ELF-1 (cell line): ENCODE data around the gene HMMR.
"Not testable (repeated sequence)": the region's sequence is repeated elsewhere in the genome, so short reads cannot be mapped to it uniquely, and the experiment has no call there.

ENCODE experiments used
- DNase-seq: peaks from one replicate; pipeline ENCODE4 v3.0.0-alpha.2; 2016; ENCODE audit warnings: low read depth, low spot score

The HMMR gene, protein sequence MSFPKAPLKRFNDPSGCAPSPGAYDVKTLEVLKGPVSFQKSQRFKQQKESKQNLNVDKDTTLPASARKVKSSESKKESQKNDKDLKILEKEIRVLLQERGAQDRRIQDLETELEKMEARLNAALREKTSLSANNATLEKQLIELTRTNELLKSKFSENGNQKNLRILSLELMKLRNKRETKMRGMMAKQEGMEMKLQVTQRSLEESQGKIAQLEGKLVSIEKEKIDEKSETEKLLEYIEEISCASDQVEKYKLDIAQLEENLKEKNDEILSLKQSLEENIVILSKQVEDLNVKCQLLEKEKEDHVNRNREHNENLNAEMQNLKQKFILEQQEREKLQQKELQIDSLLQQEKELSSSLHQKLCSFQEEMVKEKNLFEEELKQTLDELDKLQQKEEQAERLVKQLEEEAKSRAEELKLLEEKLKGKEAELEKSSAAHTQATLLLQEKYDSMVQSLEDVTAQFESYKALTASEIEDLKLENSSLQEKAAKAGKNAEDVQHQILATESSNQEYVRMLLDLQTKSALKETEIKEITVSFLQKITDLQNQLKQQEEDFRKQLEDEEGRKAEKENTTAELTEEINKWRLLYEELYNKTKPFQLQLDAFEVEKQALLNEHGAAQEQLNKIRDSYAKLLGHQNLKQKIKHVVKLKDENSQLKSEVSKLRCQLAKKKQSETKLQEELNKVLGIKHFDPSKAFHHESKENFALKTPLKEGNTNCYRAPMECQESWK

DNA sequence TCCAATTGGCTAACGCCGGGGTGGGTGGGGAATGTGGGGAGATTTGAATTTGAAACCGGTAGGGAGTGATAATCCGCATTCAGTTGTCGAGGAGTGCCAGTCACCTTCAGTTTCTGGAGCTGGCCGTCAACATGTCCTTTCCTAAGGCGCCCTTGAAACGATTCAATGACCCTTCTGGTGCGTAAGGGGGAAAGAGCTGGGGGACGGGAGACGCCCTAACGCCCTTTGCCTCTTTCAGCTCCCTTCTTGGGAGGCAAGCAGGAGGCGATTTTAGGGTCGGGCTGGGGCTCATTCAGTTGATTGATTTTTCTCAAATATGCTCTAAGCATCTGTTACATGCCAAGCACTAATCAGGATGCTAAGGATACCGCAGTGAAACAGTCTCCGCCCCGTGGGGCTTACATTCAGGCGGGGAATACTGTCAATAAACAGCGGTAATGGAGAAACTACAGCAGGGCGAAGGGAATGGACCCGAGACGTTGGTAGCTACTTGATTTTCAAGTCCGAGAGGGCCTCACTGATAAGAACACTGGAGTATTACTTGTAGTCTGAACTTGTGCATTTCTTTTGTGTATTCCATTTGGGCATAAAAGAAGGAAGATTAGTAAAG, at the start of gene HMMR:
Gene HMMR (plus strand): TSS at position 71 of the 610 bp plus-strand sequence. CDS start 61 bp downstream, at position 132.
- DNase-seq, result no peak

DNA sequence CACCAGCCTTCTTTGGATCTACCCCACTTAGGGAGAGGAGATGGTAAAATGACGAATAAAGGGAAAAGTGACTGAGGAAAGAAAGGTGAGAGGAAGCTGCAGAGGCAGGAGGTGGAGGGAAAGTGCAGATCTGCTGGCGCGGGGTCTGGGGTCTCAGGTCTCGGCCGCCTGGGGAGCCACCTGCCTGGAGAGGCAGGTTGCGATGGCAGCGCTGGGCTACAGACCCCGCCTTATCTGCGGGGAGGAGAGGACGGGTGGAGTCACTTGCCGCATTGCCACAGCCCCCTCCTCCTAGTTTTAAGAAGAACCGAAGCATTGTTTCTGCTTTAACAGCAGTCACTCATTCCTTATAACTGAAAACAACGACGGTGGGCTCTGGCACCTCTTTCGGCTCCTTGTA, 44.8 kb upstream of the HMMR start:
- peak; percentile 44 for DNase-seq

DNA sequence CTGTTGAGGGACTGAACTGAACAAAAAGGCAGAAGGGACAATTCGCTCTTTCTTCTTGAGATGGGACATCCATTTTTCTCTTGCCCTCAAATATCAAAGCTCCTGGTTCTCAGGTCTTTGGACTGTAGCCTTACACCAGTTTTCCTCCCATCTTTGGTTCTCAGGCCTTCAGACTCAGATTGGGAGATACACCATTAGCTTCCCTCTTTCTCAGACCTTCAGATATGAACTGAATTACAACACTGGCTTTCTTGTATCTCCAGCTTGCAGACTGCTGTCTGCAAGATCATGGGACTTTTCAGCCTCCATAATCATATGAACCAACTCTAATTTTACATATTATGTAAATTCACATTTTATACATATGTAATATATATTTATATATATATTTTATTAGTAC, 35.6 kb upstream of the HMMR start:
- no peak for DNase-seq

DNA sequence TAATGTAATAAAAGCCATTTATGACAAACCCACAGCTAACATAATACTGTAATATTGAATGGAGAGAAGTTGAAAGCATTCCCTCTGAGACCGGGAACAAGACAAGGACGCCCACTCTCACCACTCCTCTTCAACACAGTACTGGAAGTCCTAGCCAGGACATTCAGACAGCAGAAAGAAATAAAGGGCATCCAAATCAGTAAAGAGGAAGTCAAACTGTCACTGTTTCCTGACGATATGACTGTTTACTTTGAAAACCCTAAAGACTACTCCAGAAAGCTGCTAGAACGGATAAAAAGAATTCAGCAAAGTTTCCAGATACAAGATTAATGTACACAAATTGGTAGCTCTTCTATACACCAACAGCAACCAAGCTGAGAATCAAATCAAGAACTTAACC, 34.3 kb upstream of the HMMR start:
- not testable (repeated sequence) for DNase-seq

DNA sequence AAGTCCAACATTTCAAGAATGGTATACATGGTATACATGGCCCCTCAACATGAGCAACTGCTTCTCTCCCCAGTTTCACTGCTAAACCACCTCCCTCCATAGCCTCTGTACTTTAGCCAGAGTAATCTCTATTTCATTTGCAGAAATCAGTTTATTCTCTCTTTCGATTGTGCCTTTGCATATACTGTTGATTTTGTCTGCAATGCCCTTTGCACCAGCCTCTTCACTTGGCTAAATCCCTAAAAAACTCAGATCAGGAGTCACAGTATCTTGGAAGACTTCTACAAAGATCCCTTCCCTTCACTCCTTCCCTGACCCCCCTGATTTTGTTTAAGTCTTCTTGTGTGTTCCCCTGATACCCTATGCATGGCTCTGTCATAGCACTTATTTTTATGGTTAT, 27.9 kb upstream of the HMMR start:
- DNase-seq, result no peak

DNA sequence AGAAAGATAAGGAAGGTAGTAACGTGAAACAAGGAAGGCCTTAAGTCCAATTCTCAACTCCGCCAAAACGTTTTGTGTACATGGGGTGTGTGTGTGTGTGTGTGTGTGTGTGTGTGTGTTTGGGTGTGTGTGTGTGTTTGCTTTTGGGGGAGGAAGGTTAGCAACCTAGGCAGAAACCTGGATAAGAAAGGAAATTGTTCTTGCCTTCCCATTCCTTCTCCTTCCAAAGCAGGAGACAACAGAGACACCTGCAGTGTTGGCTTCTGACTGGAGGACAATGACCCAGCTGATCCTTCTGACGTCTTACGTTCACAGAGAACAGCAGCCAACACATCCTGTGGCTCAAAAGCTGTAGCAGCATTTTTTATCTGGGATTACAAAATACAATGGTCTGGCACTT, 27.2 kb upstream of the HMMR start:
- no peak for DNase-seq

DNA sequence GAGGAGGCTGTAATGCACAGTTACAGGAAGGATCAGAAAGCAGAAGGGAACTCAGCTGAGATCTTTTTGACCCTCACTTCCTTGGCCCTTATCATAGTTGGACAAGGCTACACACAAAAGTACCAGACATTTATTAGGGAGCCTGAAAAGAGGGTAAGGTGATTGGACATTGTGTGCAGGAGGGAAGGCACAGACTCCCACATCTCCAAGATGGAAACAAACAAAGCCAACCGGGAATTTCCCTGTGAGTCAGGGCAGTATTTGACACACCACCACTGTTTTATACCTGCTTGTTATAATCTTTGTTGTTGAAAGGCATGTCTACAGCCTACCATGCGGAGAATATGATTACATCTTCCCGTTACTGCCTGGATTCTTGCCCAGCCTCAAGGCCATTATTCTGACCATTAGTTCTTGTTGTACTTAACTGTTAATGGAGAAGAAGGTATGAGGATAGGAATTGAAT, 26.0 kb upstream of the HMMR start:
- no peak for DNase-seq

DNA sequence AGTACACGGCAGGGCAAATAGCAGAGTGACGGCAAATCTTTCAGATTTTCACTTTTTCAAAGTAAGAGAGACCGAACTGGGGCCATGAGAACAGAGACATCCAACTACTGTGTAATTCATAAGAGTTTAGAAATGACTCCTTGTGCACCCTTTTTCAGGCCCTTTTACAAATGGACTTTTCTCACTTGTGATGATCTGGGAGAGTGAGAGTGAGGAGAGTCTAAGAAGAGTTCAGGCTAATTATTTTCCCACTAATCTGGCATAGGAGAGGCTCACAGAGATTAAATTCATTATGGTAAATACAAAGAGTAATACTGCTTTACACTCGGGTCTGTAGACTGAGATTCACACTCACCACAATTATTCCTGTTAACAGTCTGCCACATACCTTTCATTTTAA, 23.9 kb upstream of the HMMR start:
- no peak for DNase-seq

DNA sequence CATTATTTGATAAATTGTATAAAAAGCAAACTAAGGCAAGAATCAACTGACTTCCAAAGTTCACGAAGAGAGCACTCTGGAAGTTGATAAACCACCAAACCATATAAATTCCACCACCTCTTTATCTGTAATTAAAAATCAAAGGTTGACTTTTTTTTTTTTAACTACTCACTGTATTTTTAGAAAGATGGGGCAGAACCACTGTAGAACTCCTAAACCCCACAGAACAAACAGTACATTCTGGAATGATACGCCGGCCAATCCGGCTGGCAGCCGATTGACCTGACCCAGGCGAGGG, 23.5 kb upstream of the HMMR start:
- DNase-seq, result no peak

DNA sequence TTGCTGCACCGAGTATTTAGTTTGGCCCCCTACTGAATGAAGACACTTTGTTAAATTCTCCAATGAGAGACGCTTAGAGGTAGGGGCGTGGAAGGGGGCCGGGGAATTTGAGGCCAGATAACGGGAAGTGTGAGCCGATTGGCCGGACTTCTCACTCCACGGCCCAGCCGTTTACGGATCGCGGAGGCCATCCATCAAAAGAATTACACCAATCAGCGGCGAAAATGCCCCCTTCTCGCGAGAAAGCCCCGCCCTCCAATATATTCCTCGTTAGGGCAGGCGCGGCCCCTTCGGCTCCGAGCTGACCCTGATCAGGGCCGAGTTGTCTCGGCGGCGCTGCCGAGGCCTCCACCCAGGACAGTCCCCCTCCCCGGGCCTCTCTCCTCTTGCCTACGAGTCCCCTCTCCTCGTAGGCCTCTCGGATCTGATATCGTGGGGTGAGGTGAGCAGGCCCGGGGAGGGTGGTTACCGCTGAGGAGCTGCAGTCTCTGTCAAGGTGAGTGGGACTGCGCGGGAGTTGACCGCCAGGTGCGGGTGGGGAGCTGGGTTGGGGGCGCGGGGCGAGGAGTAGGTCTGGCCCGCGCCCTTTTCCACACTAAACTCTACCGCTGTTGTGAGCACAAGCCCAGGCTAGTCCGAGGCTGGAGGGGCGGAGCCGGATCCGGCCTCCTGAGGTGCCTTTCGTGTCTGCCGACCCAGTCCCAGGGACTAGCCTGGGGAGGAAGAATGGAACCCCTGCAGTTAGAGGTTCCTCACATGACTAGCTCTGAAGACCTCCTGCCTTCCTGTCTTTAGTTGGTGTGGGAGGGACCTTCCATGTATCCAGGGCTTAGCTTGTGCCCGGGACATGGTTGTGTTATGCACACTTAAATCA, 22.9 kb upstream of the HMMR start, which contains the start of gene CCNG1:
Gene CCNG1 (plus strand): TSS at position 287 of the 874 bp plus-strand sequence. CDS start 1,662 bp downstream, outside the sequence.
- peak; percentile 99 for DNase-seq

DNA sequence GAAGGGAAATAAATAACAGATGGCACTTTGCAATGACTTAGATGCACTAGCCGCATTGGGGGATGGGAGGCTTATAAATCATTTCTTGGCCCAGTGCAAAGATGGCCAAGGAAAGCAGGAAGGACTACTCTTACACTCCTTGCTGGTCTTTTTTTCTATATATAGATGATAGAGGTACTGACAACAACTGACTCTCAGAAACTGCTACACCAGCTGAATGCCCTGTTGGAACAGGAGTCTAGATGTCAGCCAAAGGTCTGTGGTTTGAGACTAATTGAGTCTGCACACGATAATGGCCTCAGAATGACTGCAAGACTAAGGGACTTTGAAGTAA, 21.4 kb upstream of the HMMR start:
- no peak for DNase-seq

DNA sequence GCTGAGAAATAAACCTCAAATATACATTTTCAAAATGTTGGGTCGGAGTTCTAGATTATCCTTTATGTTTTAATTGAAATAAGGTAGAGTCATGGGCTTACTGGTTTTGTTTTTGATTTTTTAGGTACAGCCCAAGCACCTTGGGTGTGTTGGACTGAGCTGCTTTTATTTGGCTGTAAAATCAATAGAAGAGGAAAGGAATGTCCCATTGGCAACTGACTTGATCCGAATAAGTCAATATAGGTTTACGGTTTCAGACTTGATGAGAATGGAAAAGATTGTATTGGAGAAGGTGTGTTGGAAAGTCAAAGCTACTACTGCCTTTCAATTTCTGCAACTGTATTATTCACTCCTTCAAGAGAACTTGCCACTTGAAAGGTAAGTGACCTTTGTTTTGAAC, 19.5 kb upstream of the HMMR start:
- DNase-seq, result no peak

DNA sequence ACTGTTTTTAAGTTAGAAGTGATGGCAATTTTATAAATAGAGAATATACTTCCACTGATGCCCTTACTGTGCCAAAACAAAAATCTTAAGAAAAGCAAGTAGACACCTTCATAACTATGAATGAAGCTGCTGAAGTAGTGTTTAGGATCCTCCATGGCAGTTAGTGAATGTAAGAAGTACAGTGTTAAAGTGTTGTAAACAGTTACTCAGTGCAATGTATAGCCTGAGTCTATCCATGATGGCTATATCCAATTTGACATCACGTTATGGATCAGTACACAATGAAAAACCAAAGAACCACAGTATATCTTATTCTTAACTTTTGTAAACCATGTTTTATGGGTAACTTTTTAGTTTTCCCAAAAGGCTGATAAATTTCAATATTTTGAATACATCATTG, 15.9 kb upstream of the HMMR start:
- DNase-seq, result no peak

DNA sequence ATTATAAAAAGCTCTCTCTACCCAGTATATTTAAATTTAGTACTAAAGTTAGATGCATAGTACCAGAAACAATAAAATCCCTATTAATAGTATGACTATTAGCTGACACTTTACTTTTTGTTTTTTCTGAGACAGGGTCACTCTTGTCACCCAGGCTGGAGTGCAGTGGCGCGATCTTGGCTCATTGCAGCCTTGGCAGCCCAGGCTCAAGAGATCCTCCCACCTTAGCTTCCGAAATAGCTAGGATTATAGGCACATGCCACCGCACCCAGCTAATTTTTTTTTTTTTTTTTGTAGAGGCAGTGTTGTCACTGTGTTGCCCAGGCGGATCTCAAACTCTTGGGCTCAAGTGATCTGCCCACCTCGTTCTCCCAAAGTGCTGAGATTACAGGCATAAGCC, 15.1 kb upstream of the HMMR start:
- no peak for DNase-seq

DNA sequence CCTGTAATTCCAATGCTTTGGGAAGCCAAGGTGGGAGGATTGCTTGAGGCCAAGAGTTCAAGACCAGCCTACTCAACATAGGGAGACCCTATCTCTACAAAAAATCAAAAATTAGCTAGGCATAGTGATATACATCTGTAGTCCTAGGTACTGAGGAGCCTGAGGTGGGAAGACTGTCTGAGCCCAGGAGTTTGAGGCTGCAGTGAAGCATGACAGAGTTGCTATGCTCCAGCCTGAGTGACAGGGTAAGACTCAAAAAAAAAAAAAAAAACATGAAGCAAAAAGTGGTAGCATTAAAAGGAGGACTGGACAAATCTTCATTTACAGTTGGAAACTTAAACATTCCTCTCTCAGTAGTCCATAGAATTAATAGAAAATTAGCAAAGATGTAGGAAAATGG, 13.2 kb upstream of the HMMR start:
- no peak for DNase-seq

DNA sequence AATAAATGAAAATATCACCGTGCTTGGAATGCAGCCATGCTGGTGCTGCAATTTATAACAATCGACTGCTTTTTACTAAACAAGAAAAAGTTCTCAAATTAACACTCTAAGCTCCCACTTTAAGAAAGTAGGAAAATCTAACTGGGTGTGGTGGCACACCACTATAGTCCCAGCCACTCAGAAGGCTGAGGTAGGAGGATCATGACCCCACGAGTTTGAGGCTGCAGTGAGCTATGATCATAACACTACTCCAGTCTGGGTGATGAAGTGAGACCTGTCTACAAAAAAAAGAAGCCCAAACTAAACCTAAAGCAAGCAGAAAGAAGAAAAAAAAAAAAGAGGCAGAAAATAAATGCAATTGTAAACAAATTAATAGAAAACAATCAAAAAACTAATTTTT, 12.6 kb upstream of the HMMR start:
- no peak for DNase-seq

DNA sequence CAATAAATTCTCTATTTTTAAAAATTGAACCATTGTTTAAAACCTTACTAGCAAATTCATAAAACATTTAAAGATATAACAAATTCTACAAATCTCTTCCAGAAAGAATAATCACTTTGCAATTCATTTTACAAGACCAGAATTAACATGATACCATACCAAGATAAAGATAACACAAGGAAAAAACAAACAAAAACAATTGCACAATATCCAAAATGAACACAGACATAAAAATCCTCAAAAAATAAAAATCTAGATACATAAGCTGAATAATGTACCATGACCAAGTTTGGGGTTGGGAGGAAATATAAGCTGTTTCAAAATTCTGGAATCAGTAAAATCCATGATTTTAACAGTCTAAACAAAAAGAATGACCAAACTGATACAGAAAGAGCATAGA, 11.9 kb upstream of the HMMR start:
- no peak for DNase-seq

DNA sequence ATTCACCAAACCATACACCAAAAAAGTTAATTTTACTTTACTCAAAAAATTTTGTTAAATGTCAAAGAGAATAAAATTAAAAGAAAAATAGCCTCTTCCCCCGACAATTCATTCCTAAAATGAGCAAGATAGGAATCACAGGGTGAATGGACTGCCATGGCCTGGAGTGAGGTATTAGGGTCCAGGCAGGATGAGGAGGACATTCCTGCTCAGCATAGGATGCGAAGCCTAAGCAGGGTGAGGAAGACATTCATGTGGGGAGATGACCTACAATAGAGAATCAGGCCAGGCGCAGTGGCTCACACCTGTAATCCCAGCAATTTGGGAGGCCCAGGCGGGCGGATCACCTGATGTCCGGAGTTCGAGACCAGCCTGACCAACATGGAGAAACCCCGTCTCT, 8.9 kb upstream of the HMMR start:
- no peak for DNase-seq

DNA sequence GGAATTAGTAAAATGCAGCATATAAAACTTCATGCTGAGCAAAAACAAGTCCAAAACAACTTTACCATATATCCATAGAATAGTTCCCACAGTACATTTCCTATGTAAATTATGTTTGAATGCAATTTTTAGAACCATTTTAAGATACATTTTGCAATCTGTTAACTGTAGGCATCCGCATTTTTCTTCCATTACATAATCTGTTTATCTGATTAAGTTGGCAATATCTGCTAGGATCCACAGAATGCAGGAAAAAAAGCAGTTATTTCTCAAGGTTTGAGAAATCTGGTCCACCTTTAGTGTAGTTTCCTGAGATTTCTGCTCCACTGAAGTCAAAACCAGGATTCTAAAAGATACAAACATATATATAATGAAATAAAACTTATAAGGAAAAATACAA, 6.7 kb upstream of the HMMR start:
- no peak for DNase-seq

DNA sequence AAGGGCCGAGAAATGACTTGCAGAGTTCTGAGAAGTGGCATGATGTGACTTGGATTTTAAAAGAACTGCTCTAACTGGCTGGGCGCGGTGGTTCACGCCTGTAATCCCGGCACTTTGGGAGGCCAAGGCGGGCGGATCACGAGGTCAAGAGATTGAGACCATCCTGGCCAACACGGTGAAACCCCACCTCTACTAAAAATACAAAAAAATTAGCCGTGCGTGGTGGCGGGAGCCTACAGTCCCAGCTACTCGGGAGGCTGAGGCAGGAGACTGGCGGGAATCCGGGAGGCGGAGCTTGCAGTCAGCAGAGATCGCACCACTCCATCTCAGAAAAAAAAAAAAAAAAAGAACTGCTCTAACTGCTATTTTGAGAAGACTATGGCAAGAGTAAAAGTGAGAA, 5.0 kb upstream of the HMMR start:
- DNase-seq, result not testable (repeated sequence)

DNA sequence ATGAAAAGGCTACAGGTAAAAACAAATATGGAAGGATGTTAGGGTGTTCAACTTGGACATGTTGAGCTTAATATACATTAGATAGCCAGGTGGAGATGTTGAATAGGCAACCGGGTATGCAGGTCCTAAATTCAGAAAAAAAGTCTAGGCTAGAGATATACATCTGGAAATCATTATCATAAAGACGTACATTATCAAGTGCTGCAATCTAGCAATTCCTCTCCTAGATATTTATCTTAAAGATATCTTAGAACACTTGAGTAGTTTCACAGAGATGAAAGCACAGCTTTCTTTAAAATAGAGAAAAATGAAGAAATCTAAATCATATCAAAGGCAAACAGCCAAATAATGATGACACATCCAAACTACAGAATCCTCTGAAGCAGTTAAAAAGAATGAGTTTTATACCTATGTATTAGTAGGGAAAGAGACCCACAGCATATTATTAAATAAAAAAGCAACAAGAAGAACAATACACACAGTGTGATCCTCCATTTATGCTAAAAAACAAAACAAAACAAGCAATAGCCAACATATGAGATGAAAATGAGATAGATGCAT, 4.3 kb upstream of the HMMR start:
- DNase-seq, result no peak

DNA sequence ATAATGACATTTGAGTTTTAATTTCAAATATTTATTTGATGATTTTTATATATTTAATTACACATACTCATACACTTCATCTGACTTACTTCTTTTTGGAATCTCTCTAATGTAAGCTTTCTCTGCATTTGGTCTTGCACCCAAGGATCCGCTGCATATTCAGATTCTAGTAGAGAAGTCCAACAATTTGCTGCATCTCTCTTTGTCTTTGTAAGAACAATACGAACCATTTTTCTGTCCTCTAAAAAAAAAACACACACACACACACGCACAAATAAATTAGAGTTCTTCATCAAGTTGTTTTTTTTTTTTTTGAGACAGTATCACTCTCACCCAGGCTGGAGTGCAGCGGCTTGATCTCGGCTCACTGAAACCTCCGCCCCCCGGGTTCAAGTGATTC, 3.6 kb upstream of the HMMR start:
- DNase-seq, result no peak
